CD4-positive, alpha-beta T cell treated with Interleukin-1 beta for 1 hour (primary cell): Measurements from ENCODE around the gene LY86.
"Not testable (repeated sequence)": the region's sequence is repeated elsewhere in the genome, so short reads cannot be mapped to it uniquely, and the experiment has no call there.

ENCODE experiments used
- DNase-seq, 2 donors: peaks; one replicate each; pipeline ENCODE4 v3.0.0-alpha.2; 2020 to 2022

Gene LY86

DNA sequence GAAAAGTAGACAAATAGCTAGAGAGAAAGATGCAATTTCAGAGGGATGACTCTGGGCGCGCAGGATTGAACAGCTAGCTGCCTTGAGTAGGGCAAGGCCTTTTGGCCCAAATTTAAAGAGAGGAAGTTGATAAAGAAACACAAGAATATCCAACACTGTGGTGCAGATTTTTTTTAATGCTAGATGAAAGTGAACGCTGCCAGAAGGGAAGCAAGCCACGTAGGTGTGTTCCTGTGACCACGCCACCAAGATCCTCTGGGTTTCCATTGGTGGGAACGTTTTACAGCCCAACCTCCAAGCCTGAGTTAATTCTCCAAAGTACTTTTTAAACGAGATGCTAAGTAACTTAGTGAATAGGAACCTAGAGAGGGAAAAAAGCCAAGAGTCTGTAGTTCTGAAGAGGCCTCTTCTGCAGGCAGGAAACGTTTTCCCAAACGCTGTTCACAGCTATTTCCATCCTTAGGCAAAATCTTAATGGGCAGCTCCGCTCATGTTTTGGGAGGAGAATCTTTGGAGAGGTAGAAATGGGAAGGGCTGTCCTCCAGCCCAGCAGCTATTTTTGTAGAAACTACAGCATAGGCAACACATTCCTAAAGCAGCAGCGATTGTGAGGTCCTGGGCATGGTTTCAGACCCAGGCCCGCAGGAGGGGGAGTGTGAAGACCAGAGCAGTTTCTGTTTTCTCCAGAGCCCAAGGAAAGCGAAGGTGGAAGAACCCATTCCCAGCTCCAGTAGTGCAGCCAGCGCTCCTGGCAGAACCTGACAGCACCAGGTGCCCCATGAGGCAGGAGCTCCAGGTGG is 8.2 kb downstream of the LY86 start:
- DNase-seq = no peak

GRCh38 chr6:6597682-6598081 is 9.2 kb downstream of the LY86 start:
- DNase-seq = no peak

DNA sequence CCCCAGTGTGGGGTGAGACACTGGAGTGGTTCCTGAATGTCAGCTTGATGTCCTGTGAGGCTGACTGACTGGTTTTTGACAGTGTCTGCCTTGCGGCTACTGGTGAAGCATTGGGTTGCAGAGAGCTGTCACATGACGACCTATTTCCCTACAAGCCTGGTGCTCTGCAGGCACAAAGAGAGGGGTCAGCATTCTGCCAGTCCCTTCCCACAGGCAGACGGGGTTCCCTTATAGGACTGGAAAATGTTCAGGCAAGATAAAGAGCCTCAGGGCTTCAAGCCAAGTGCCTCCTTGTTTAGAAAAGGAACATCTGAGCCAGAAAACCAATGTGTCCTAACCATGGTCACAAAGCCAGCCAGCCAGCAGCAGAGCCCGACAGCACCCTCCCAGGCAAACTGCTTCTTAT is 11.0 kb downstream of the LY86 start:
- DNase-seq = no peak

DNA sequence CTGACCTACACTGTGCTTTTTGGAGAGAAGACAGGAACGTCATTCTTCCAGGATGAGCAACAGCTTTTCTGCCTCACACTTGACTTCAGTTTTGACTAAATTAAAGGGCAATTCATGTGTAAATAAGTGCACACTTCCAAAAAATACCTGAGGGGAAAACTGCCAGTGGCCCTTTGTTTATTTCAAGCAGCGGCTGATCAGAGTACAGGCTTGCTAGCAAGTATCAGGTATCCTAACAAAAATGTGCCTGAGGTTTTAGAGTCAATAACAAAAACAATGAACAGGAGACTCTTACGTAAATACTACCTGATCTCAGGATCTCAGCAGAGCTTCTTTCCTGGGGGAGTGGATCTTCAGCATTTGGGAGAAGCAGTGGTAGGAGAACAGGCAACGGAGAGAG is 12.4 kb downstream of the LY86 start:
- DNase-seq = no peak

DNA sequence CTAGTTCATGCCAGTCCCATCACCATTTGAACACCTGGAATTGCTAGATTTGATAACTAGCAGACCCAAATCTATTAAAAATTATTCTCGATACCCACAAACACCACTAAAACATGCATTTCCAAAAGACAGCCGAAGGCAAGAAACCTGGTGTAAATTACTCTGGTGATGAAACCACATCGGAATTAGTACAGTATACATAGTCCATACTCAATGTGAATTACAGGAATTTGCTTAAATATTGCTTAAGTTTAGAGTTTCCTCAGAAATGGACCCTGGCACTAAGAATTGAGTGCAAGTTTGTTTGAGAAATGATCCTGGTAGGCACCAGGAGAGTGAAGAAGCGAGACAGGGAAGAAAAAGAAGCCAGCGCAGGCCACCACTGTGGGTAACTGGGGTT is 13.7 kb downstream of the LY86 start:
- no peak for DNase-seq

DNA sequence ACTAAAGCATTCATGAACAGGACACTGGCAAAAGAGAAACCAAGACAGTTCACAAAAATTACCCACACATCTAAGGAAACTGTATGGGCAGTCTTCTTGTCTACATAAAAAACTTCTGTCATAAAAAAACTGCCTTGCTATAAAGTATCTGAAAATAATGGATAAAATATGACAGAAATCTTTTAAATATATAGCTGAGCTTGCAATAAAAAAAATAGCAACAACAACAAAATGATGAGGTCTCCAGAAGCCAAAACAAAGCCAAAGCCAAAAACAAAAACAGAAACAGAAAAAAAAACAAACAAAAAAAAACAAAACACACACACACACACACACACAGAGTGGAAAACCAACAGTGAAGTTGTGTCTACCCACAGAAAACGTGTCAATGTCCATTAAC is 14.8 kb downstream of the LY86 start:
- DNase-seq = no peak

- no peak for DNase-seq
These were observed 15.5 kb downstream of the LY86 start for GRCh38 chr6:6604015-6604414.

- DNase-seq = no peak
These were observed 16.0 kb downstream of the LY86 start for GRCh38 chr6:6604566-6604965.

- no peak for DNase-seq
These were observed 17.4 kb downstream of the LY86 start for GRCh38 chr6:6605873-6606272.

DNA sequence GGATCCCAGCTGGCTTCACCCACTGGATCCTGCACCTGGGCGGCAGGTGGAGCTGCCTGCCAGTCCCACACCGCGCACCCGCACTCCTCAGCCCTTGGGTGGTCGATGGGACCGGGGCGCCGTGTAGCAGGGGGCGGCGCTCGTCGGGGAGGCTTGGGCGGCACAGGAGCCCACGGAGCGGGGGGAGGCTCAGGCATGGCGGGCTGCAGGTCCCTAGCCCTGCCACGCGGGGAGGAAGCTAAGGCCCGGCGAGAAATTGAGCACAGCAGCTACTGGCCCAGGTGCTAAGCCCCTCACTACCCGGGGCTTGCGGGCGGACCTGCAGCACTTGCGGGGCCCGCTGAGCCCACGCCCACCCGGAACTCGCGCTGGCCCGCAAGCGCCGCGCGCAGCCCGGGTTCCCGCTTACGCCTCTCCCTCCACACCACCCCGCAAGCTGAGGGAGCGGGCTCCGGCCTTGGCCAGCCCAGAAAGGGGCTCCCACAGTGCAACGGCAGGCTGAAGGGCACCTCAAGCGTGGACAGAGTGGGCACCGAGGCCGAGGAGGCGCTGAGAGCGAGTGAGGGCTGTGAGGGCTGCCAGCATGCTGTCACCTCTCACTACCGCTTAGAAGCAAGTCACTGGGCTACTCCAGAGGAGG is 18.0 kb downstream of the LY86 start:
- DNase-seq = not testable (repeated sequence)

DNA sequence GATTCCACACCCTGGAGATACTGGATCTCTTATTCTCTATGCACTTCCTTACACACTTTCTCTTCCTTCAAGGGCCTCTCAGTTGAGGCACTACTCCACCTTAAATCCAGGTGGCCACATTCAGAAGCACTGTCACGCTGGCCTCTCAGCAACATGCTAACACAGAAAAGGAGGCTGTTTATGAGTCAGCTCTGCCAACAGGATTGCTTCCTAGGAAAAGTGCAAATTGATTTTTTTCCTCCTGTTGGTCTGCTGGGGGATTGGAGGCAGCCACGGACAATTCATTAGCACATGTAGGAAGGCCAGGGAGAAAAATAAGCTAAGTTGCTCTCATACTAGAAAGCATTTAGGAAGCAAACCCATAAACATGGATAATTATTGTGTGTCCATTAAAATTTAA is 20.9 kb downstream of the LY86 start:
- DNase-seq = no peak

DNA sequence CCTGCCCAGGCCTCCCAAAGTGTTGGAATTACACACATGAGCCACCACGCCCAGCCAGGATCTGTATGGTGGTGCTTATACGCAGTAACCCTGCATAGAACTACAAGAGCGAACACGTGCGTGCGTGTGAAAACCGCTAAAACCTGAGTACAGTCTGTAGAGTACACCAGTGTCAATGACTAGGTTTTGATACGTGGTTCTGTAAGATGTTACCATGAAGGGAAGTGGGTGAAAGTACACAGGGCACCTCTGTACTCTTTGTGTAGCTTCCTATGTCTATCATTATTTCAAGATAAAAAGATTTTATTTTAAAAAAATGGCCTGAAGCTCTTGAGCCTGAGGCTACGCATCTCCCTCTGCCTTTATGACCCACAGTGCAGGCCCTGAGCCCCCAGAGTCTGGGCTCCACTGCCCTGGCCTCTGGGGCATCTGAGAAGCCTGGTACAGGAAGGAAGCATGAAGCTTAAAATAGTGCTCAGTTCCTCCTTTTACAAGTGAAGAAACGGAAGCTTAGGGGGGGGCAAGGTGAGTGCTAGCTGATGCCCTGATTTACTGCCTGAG is 21.6 kb downstream of the LY86 start:
- DNase-seq = peak; percentile 37 to 45

GRCh38 chr6:6611486-6611885 is 23.0 kb downstream of the LY86 start:
- DNase-seq = no peak

- no peak for DNase-seq
These were observed 23.8 kb downstream of the LY86 start for GRCh38 chr6:6612308-6612707.

DNA sequence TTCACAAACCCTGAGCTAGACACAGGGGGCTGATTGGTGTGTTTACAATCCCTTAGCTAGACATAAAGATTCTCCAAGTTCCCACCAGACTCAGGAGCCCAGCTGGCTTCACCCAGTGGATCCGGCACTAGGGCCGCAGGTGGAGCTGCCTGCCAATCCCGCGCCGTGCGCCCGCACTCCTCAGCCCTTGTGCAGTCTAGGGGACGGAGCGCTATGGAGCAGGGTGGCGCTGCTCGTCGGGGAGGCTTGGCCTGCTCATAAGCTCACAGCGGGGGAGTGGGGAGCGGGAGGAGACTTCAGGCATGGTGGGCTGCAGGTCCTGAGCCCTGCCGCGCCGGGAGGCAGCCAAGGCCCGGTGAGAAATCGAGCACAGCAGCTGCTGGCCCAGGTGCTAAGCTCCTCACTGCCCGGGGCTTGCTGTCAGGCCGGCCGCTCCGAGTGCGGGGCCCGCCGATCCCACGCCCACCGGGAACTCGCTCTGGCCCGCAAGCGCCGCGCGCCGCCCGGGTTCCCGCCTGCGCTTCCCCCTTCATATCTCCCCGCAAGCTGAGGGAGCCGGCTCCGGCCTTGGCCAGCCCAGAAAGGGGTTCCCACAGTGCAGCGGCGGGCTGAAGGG is 24.7 kb downstream of the LY86 start:
- not testable (repeated sequence) for DNase-seq

GRCh38 chr6:6614096-6614982 is 25.8 kb downstream of the LY86 start:
- DNase-seq = peak; percentile 44 to 45

GRCh38 chr6:6614983-6615349 is 26.4 kb downstream of the LY86 start:
- DNase-seq = no peak

DNA sequence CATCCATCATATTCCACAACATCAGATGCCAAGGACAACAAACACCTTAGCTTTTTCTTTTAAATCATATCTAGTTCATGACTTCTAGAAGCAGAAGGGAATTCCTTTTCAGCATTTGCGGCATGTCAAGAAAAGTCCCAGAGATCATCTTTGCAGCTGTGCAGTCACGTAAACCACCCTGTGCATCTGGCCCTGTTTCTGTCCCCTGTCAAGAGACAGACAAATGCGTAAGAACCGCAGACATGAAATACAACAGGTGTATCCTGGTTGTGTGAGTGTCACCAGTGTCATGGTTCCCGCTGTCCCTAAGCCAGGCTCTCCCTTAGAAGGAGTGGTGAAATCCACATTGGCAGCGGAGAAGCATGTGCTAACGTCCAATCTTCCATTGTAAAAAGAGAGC is 28.1 kb downstream of the LY86 start:
- DNase-seq = no peak

GRCh38 chr6:6619021-6619794 is 30.7 kb downstream of the LY86 start:
- no peak for DNase-seq

DNA sequence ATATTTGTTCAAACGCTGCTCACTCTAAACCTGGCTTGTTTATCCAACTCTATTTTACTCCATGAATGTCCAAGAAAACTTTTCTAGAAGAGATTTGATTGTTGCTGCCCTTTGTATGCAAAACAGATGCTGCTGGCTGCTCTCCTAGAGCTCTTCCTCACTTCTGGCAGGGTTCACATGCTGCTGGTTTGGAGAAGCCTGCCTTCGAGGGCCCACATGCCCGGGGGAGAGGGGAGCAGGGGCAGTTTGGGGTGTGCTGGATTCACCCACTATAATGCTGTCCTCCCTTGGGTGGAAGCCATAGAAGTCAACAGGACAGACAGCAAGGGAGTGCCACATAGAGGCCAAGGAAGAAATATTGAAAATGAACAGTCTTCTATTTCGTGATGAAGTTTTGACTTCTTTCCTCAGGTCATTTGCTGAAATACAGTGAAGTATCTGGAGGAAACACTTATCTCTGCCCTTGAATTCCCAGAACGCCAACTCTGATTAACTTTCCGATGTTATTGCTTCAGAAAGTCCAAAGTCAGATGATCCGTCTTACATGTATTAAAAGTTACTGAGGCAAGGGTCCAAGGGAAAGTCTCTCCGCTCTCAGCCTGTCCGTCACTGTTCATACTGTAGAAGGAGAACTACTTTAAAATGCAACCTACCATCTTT is 32.4 kb downstream of the LY86 start:
- DNase-seq = no peak

DNA sequence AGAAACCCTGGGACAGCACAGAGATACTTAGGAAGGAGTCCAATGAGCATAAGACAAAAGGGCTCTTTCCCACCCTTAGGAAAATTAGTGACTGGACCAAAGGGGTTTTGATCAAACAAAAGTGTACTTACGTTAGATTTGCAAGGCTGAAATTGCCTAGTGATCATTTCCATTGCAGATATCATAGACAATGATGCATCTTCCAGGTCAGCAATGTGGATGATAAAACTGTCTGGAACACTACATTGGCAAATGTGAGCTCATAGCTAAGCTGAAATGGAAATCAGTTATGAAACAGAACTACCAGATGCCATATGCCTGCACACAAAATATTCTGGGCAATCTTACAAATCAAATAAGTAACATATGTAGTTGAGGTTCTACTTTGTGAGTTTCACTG is 34.0 kb downstream of the LY86 start:
- no peak for DNase-seq

- no peak for DNase-seq
These were observed 35.0 kb downstream of the LY86 start for GRCh38 chr6:6623553-6623952.
